ENCODE results near the gene TRIM10. TPM values are rescaled to one million over a fixed set of nuclear protein-coding genes. Genes with fewer than 3 reads are reported as not detected.
A peak's percentile ranks its signal among the peaks of the same experiment; 100 is the strongest.

TRIM10 gene
- total and polyA plus RNA-seq, 10 of the 15 experiments (the other 5 are each of a cell fraction or from before 2014, with no cell fraction given): 0.01 TPM; not detected in 9

DNA sequence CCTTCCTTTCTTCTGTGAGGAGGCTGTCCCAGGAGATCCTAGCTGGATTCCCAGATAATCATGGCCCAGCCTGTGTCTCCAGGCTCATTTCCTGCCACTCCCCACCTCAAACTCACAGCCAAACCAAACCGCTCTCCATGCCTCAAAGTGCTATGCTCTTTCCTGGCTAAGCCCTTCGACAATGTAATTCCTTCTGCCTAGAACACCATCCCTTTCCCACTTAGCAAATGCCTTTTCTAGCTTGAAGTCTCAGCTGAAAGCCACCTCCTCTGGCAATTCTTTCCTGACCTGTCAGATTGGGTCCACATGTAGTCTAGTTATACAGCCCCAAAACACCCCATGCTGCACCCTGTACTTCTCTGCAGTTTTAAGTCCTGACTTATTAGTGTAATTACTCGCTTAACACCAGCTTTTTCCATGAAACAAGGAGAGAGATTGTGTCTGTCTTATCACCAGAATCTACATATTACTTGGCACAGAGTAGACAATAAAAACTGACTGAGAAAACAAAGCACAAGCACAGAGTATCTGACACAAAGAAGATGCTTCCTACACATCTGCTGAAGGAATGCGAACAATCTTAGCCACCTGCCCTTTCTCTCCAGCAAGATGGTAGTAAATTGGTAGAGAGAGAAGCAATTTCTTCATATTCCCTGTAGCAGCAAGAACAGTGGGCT lies 46.7 kb upstream of the TRIM10 start (continued):
- TF ChIP-seq ZNF687 (IDR thresholded peaks at IDR 0.05): no peak

GRCh38 chr6:30206799-30207618 lies 46.0 kb upstream of the TRIM10 start:
- WGBS (ENCODE audit: insufficient coverage, insufficient replicate concordance, low lambda C conversion rate, missing lambda C conversion rate): 64% methylated on average over 11 of the region's 11 CpGs
- no peak for DNase-seq (ENCODE audit: low read depth, low spot score)
- peaks cover 1 to 19% of the 10 kb centered on the region in 2 experiments; a peak in 3 of 4 replicates for H3K36me3 ChIP-seq (ENCODE audit: control insufficient read depth in 2 of 2, insufficient read depth in 2 of 2, low read length in 1 of 2)
- H4K20me1 ChIP-seq (ENCODE audit: control insufficient read depth, insufficient read depth): peaks cover 15% of the 10 kb centered on the region; the same call in 1 of the 2 replicates
- BruUV-seq (replicated peaks): no TSS peak
- 0 out of 2 replicates have a peak overlapping the region, but pooled peaks have one; percentile 1 for H3K4me3 ChIP-seq
- ChIA-PET SMC1A (ENCODE audit: uncharacterized antibody, unreplicated experiment) (interaction anchor here (0.7 to 1.2 kb wide), 2 partner anchors 13 to 20 kb away, joined by 3 read pairs; no protein-coding TSS in a partner anchor), CTCF (interaction anchor here (1.3 to 2.6 kb wide), 5 partner anchors 9 to 191 kb away, joined by 3 to 10 read pairs (median 4); no protein-coding TSS in a partner anchor), POLR2A (no interaction called here), RAD21 (ENCODE audit: unreplicated experiment) (no interaction called here)
- H3K9me3 ChIP-seq (replicated peaks; ENCODE audit: control insufficient read depth, insufficient read depth, low read length): no peaks in the 10 kb centered on the region
- intact Hi-C loops (cut with micrococcal nuclease; ENCODE audit: unreplicated experiment): no loop called here
- H3K79me2 ChIP-seq (ENCODE audit: control insufficient read depth, insufficient read depth, low read length): peaks cover 86% of the 10 kb centered on the region
- in situ Hi-C loops (cut with MboI): no loop called here
- peak overlapping the region; percentile 40 for H3K4me2 ChIP-seq (ENCODE audit: control insufficient read depth, insufficient read depth)
- H3K9ac ChIP-seq (ENCODE audit: control insufficient read depth, insufficient read depth, low read length): no peak overlapping the region
- no peak for FAIRE-seq
- no peaks in the 10 kb centered on the region for H3K27me3 ChIP-seq (replicated peaks in 1 of 2; ENCODE audit: control insufficient read depth in 2 of 2, insufficient read depth in 2 of 2, low read length in 1 of 2)
- H3K4me1 ChIP-seq (ENCODE audit: control insufficient read depth, insufficient read depth, low read length): peaks cover 50% of the 10 kb centered on the region
- ATAC-seq: no peak
- H3K27ac ChIP-seq (ENCODE audit: control insufficient read depth, insufficient read depth): no peak overlapping the region
- H2AFZ ChIP-seq (ENCODE audit: control insufficient read depth, low read depth, low read length): no peak overlapping the region
- TF ChIP-seq TAF1 (IDR thresholded peaks at IDR 0.05; ENCODE audit: borderline replicate concordance, low read depth, low read length): no peak
- no peak for TF ChIP-seq SRF (IDR thresholded peaks at IDR 0.05; ENCODE audit: low read depth in 2 of 2, low read length in 2 of 2)
- TF ChIP-seq CEBPB (IDR thresholded peaks at IDR 0.05; ENCODE audit: borderline replicate concordance in 1 of 2, low read depth in 2 of 2, low read length in 2 of 2): no peak
- peak; percentile 70 for TF ChIP-seq RAD51 (IDR thresholded peaks at IDR 0.05)
- no peak for TF ChIP-seq HCFC1 (IDR thresholded peaks at IDR 0.05; ENCODE audit: low read length)
- TF ChIP-seq BMI1 (IDR thresholded peaks at IDR 0.05; ENCODE audit: borderline replicate concordance): no peak
- no peak for TF ChIP-seq E2F8 (IDR thresholded peaks at IDR 0.05; ENCODE audit: low read depth, partially characterized antibody)
- peak in 1 of 2 experiments; percentile 30; a peak in 1 of 4 replicates for TF ChIP-seq BHLHE40 (IDR thresholded peaks at IDR 0.05; ENCODE audit: borderline replicate concordance in 1 of 2, low read depth in 2 of 2, low read length in 1 of 2)
- no peak for TF ChIP-seq JUND (IDR thresholded peaks at IDR 0.05; ENCODE audit: low read depth, low read length)
